ENCODE results near the gene CHAC1.

The CHAC1 gene

DNA sequence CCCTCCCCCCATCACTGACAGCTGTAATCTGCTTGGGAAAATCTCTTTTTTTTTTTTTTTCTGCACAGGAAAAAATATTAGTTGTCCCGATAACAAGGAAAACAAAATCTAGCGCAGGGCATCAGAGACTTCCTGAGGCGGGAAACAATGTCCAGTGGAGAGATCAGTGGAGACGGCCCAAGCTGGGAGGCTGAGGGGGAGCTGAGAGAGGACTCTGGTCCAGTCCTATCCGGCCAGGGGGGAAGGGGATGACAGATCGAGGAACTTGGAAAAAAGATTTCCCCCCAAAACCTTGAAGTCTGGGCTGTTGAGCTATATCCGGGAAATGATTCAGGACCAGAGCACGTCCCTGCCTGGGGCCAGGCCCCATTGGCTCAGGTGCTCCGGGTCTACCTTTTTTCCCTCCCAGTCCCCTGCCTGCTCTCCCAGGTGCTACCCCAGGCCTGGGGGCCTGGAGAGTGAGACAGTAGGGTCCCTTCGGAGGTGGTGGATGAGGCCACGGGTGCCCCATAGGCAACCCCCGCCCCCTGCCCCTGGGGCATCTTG is 38.1 kb upstream of the CHAC1 start:
- Mint-ChIP-seq H3K36me3 (no peaks in the 10 kb centered on the region), H3K27me3 (peaks cover 21% of the 10 kb centered on the region), H3K4me3 (no peak overlapping the region), H3K4me1 (peaks cover 5% of the 10 kb centered on the region), H3K27ac (no peak overlapping the region), H3K9me3 (peaks cover 2% of the 10 kb centered on the region)
- CTCF ChIA-PET = interaction anchor here (0.6 to 1.7 kb wide), 5 partner anchors 9 to 106 kb away, joined by 3 to 5 read pairs (median 3); partner anchors contain the start of gene VPS18
- no peak for DNase-seq

DNA sequence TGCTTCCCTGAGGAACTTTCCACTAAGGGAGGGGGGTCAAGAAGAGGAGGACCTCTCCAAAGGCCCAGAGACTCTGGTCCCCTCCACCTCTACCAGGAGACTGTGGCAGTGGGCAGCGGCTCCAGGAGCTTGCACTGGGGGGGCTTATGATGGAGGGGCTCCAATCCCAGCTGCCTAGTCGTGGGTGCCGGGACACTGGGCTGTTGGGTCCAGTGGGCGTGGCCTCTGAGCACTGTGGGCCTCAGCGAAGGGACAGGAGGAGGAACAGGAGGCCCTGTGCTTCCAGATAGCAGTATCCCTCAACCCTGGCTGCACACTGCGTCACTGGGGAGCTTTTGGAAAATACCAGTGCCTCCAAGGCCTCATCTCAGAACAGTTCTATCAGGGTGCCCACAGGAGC is 37.6 kb upstream of the CHAC1 start:
- no peak for DNase-seq
- H3K4me1 Mint-ChIP-seq = peaks cover 5% of the 10 kb centered on the region
- no peak overlapping the region for H3K4me3 Mint-ChIP-seq
- peaks cover 2% of the 10 kb centered on the region for H3K9me3 Mint-ChIP-seq
- no peaks in the 10 kb centered on the region for H3K36me3 Mint-ChIP-seq
- H3K27me3 Mint-ChIP-seq = peaks cover 24% of the 10 kb centered on the region
- CTCF ChIA-PET = interaction anchor here (0.6 to 1.7 kb wide), 6 partner anchors 10 to 270 kb away, joined by 3 to 5 read pairs (median 3); partner anchors contain the start of gene VPS18
- no peak overlapping the region for H3K27ac Mint-ChIP-seq

DNA sequence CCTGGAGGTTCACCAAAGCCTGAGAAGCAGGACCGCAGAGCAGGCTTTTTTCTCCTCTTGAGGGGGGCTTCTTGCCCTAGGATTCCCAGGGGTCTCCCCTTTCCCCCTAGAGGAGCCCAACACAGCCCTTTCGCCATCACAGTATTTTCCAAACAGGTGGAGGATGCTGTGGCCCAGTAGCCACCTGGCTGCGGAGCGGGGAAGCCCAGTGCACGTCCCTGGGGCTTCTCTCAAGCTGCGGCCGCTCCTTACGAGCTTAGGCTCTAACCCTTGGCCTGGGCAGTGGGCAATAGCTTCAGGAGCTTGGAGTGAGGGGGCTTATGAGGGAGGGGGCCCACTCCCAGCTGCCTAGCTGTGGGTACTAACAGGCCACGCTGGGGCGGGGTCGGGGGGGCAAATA is 35.7 kb upstream of the CHAC1 start:
- DNase-seq = no peak
- no peak overlapping the region for H3K27ac Mint-ChIP-seq
- H3K4me3 Mint-ChIP-seq = no peak overlapping the region
- CTCF ChIA-PET = no interaction called here
- H3K36me3 Mint-ChIP-seq = no peaks in the 10 kb centered on the region
- H3K4me1 Mint-ChIP-seq = no peaks in the 10 kb centered on the region
- H3K27me3 Mint-ChIP-seq = peaks cover 37% of the 10 kb centered on the region
- H3K9me3 Mint-ChIP-seq = peaks cover 2% of the 10 kb centered on the region

GRCh38 chr15:40918146-40918798 is 35.0 kb upstream of the CHAC1 start:
- H3K4me3 Mint-ChIP-seq = no peak overlapping the region
- H3K4me1 Mint-ChIP-seq = no peaks in the 10 kb centered on the region
- CTCF ChIA-PET = no interaction called here
- no peaks in the 10 kb centered on the region for H3K36me3 Mint-ChIP-seq
- H3K9me3 Mint-ChIP-seq = peaks cover 2% of the 10 kb centered on the region
- peaks cover 44% of the 10 kb centered on the region for H3K27me3 Mint-ChIP-seq
- DNase-seq = no peak
- H3K27ac Mint-ChIP-seq = no peak overlapping the region

- H3K27me3 Mint-ChIP-seq = peaks cover 50% of the 10 kb centered on the region
- H3K4me1 Mint-ChIP-seq = no peaks in the 10 kb centered on the region
- CTCF ChIA-PET = no interaction called here
- no peak overlapping the region for H3K27ac Mint-ChIP-seq
- H3K9me3 Mint-ChIP-seq = peaks cover 2% of the 10 kb centered on the region
- no peak overlapping the region for H3K4me3 Mint-ChIP-seq
- no peak for DNase-seq
- no peaks in the 10 kb centered on the region for H3K36me3 Mint-ChIP-seq
These were observed 34.4 kb upstream of the CHAC1 start for GRCh38 chr15:40918799-40919392.

- CTCF ChIA-PET = interaction anchor here (0.7 to 1.2 kb wide), 4 partner anchors 9 to 309 kb away, joined by 3 read pairs; partner anchors contain the start of gene CHP1
- no peak for DNase-seq
- peaks cover 71% of the 10 kb centered on the region for H3K27me3 Mint-ChIP-seq
These were observed 31.2 kb upstream of the CHAC1 start for GRCh38 chr15:40921949-40922607.

GRCh38 chr15:40922608-40923005 is 30.7 kb upstream of the CHAC1 start:
- Mint-ChIP-seq H3K4me3 (no peak overlapping the region), H3K4me1 (peaks cover 16% of the 10 kb centered on the region), H3K27ac (no peak overlapping the region), H3K36me3 (no peaks in the 10 kb centered on the region), H3K27me3 (peaks cover 75% of the 10 kb centered on the region), H3K9me3 (no peaks in the 10 kb centered on the region)
- DNase-seq = no peak
- CTCF ChIA-PET = interaction anchor here (0.7 to 1.8 kb wide), 4 partner anchors 15 to 308 kb away, joined by 3 to 7 read pairs (median 5); partner anchors contain the start of gene CHP1

More at GRCh38 chr15:40921949-40922607, 31.2 kb upstream of the CHAC1 start:
- Mint-ChIP-seq H3K36me3 (no peaks in the 10 kb centered on the region), H3K9me3 (no peaks in the 10 kb centered on the region), H3K27ac (no peak overlapping the region), H3K4me1 (peaks cover 13% of the 10 kb centered on the region), H3K4me3 (no peak overlapping the region)

- H3K27me3 Mint-ChIP-seq = peaks cover 85% of the 10 kb centered on the region
- no peaks in the 10 kb centered on the region for H3K9me3 Mint-ChIP-seq
- DNase-seq = no peak
- no peaks in the 10 kb centered on the region for H3K36me3 Mint-ChIP-seq
- H3K4me1 Mint-ChIP-seq = peaks cover 23% of the 10 kb centered on the region
- no peak overlapping the region for H3K4me3 Mint-ChIP-seq
- H3K27ac Mint-ChIP-seq = no peak overlapping the region
- CTCF ChIA-PET = interaction anchor here (1.2 to 1.8 kb wide), 3 partner anchors 16 to 19 kb away, joined by 3 to 7 read pairs (median 7); no protein-coding TSS in a partner anchor
These were observed 29.7 kb upstream of the CHAC1 start for GRCh38 chr15:40923551-40923950.

DNA sequence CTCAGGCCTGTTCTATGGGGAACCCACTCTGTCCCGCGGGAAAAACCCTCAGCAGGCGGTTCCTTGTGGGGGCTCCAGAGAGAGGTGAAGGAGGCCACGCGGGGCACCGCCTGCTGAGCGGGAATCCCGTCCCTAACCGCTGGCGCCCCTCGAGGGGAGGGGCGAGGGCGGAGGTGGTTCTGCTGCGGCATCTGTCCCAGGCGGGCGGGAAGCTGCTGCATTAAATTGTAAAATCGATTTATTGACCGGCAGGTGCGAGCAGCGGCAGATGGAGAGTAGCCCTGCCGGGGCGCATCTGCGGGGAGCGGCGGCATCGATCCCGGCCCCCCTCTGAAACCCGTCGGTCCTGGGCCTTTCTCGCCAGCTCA is 27.8 kb upstream of the CHAC1 start:
- Mint-ChIP-seq H3K27me3 (peaks cover 94% of the 10 kb centered on the region), H3K9me3 (no peaks in the 10 kb centered on the region), H3K4me1 (peaks cover 39% of the 10 kb centered on the region), H3K36me3 (no peaks in the 10 kb centered on the region), H3K4me3 (no peak overlapping the region), H3K27ac (no peak overlapping the region)
- no peak for DNase-seq
- CTCF ChIA-PET = interaction anchor here (0.9 kb wide), 1 partner anchor 11 kb away, joined by 5 read pairs; no protein-coding TSS in a partner anchor

DNA sequence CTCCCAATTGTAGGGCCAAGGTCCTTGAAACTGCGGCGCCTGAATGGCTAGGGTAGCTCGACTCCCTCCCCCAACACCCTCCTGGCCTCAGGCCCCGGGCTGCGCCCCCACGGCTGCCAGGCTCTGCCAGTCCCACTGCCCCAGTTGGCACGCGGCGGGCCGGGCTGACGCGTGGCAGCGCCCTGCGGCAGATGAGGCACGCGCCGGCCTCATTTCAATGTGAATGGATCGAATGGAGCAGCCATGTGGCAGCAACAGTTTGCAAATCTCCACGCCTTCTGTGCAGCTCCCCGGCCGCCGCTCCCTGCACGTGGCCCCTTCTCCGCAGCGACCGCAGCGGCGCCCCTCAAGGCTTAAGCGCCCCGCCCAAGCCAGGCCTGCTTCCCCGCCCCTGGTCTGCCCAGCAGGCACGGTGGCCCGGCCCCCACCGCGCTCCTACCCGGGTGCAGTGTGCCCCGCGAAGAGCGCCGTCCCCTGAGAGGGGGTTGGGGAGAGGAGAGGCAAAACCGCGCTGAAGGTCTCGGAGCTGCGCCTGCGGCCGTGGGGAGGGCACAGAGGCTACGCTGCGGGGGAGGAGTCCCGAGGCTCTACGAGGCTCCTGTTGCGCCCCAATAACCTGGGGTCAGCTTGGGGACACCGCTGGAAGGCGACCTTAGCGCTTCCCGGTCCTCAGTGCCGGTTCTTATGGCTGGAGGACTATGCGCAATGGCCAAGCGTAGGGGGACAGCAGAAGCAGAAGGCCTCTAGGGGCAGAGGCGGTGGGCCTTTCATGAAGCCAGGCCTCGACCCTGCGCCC is 27.2 kb upstream of the CHAC1 start:
- CTCF ChIA-PET = interaction anchor here (0.9 kb wide), 1 partner anchor 11 kb away, joined by 5 read pairs; no protein-coding TSS in a partner anchor
- Mint-ChIP-seq H3K4me1 (peaks cover 45% of the 10 kb centered on the region), H3K9me3 (no peaks in the 10 kb centered on the region)

DNA sequence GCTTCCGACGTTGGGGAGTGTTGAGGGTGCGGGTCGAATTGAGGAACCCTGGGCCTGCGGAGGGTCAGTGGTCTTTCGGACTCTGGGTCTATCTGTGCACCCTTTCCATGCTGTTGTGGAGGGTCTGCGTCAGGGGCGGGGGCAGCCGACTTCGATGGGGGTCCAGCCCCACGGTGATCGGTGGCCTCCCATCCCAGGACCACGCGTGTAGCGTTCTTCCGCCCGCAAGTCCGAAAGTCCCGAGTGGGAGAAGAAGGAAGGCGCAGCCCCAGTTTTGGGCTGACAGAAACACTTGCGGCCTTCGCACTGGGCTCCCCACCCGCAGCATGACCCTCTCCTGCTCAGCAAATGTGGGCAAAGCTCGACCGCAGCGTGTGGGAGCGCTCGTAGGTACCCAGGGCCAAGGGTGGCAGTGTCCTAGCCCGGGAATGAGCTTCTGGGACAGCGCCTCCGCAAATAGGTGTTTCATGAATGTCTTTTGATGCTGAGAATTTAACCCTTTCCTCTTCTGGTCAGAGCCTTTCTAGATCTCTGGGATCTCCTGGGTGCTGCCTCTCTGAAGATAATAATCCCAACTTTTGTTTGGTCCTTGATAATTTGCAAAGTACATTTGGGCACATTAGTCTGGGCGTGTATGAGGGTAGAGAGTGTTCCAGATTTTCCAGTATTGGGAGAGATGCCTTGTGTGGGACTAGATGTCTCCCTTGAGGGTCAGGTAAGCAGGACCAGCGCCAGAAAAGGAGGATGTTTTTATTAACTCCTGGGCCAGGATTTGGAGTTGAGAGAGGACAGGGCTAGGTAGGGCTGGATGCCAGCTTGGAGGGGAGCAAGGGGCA is 26.4 kb upstream of the CHAC1 start:
- Mint-ChIP-seq H3K4me1 (peaks cover 47% of the 10 kb centered on the region), H3K27me3 (peaks cover 100% of the 10 kb centered on the region), H3K36me3 (no peaks in the 10 kb centered on the region), H3K27ac (no peak overlapping the region), H3K9me3 (no peaks in the 10 kb centered on the region), H3K4me3 (no peak overlapping the region)
- CTCF ChIA-PET = interaction anchor here (1.9 kb wide), 1 partner anchor 15 kb away, joined by 10 read pairs; no protein-coding TSS in a partner anchor
- no peak for DNase-seq

More for the DNA sequence above, 27.2 kb upstream of the CHAC1 start:
- H3K27ac Mint-ChIP-seq = no peak overlapping the region
- H3K36me3 Mint-ChIP-seq = no peaks in the 10 kb centered on the region
- no peak overlapping the region for H3K4me3 Mint-ChIP-seq
- peaks cover 94% of the 10 kb centered on the region for H3K27me3 Mint-ChIP-seq
- peak; percentile 43 for DNase-seq

GRCh38 chr15:40927495-40927872 is 25.8 kb upstream of the CHAC1 start:
- H3K4me3 Mint-ChIP-seq = no peak overlapping the region
- H3K36me3 Mint-ChIP-seq = no peaks in the 10 kb centered on the region
- no peak overlapping the region for H3K27ac Mint-ChIP-seq
- H3K9me3 Mint-ChIP-seq = no peaks in the 10 kb centered on the region
- CTCF ChIA-PET = interaction anchor here (1.0 to 1.9 kb wide), 2 partner anchors 14 to 32 kb away, joined by 3 to 10 read pairs; no protein-coding TSS in a partner anchor
- peaks cover 100% of the 10 kb centered on the region for H3K27me3 Mint-ChIP-seq
- DNase-seq = no peak
- H3K4me1 Mint-ChIP-seq = peaks cover 50% of the 10 kb centered on the region

Measured in activated naive CD4-positive, alpha-beta T cell treated with anti-CD3 and anti-CD28 coated beads, Interleukin-2, amount 10 ng/mL, durations not matched to agents 7 days and 5 days (primary cell).